ENCODE data around the gene CNTRL.
"Not testable (repeated sequence)": the region's sequence is repeated elsewhere in the genome, so short reads cannot be mapped to it uniquely, and the experiment has no call there.

The CNTRL gene

GRCh38 chr9:121133104-121133816, 58.5 kb downstream of the CNTRL start:
- no peak for DNase-seq

DNA sequence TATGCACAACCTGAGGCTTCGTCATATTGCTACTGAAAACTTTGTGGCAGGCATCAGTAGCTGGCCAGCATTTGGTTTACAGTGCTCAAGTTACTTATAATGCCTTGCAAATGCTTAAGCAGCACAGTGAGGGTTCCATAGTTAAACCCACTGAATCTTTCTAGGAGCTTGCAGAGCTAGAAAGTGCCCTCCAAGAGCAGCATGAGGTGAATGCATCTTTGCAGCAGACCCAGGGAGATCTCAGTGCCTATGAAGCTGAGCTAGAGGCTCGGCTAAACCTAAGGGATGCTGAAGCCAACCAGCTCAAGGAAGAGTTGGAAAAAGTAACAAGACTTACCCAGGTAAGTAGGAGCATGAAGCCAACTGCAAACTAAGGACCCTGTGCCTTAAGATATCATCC, 60.9 kb downstream of the CNTRL start:
- no peak for DNase-seq

GRCh38 chr9:121138561-121138960, 63.8 kb downstream of the CNTRL start:
- no peak for DNase-seq

DNA sequence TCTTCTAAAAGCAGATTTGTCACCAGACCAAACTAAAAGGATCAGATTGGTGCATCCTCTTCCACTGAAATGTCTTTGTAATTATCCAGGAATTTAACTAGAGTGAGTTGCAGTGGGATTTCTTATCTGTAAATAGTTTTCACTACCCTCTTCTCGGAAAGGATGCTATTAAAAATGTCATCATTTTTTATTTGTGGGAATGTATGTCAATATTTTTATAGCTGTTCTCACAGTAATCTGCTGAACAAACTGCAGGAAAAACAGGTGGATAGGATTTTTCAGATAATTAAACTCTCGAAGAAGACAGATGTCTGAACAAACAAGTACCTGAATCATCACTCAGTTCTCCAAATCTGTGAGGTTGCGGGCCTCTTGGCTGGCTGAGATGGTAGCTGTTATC, 64.2 kb downstream of the CNTRL start:
- no peak for DNase-seq

DNA sequence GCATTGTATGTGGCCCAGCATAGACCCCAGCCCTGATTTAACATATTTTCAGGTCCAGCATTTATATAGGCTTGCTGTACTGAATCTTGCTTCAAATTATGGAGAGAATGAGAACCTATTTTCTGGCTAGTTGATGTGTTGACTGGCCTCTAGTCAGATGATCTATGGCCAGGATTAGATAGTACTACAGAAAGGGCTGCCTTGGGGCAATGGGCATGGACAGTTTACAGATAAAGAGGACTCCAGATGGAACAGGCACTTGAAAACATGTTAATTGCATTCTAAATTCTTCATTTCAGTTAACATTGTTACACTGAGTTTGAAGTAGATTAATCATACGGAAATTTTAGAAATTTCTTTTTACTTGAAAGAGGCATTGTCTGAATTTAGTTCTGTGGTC, 65.4 kb downstream of the CNTRL start:
- DNase-seq = no peak

- no peak for DNase-seq
These were observed 66.6 kb downstream of the CNTRL start for GRCh38 chr9:121141306-121141705.

DNA sequence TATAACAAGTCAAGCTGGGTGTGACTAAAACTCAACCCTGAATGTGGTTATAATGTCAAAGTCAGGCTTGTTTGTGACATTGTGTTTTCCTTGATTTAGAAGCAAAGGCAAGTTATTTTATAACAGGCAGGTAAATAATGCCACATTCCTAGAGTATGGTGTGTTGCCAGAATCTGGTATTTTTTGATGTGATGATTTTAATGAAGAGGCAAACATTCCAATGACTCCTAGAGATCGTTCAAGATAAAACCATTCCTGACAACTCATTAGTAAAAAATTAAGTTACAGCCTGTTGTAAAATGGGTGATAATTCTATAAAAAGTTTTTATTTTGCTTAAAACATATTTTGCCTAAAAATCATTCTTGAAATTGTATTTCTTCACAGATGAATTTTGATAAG, 67.0 kb downstream of the CNTRL start:
- DNase-seq = no peak

DNA sequence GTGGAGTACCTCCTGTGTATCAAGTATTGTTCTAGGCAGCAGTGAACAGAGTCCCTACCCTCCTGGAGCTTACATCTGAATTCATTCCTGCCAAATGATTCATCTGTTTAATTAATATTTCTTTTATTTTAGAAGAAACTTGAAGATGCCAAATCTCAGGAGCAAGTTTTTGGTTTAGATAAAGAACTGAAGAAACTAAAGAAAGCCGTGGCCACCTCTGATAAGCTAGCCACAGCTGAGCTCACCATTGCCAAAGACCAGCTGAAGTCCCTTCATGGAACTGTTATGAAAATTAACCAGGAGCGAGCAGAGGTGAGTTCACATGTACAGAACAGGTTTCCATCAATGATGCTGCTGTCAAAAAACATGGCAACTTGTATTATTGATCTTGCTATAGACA, 69.0 kb downstream of the CNTRL start:
- DNase-seq = no peak

- DNase-seq = no peak
These were observed 69.7 kb downstream of the CNTRL start for GRCh38 chr9:121144482-121144881.

GRCh38 chr9:121150188-121150587, 75.4 kb downstream of the CNTRL start:
- DNase-seq = no peak

DNA sequence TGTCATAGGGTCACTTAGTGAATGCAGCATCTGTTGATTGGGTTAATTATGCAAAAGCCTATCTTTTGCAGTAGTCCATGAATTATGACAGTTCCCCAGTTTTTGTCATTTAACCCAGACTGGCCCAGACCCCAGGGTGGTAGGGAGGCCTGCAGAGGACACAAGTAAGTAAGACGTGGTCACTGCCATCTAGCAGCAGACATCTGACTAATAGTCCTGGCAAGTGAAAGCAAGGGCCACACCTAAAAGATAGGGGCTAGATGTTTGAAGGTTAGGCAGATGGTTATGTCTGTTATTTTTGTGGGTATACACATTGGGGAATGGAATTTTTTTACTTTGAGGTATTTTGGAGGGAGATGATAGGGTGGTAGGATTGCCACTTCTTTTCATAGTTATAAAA, 78.9 kb downstream of the CNTRL start:
- no peak for DNase-seq

- DNase-seq = no peak
These were observed 80.0 kb downstream of the CNTRL start for GRCh38 chr9:121154782-121155181.

DNA sequence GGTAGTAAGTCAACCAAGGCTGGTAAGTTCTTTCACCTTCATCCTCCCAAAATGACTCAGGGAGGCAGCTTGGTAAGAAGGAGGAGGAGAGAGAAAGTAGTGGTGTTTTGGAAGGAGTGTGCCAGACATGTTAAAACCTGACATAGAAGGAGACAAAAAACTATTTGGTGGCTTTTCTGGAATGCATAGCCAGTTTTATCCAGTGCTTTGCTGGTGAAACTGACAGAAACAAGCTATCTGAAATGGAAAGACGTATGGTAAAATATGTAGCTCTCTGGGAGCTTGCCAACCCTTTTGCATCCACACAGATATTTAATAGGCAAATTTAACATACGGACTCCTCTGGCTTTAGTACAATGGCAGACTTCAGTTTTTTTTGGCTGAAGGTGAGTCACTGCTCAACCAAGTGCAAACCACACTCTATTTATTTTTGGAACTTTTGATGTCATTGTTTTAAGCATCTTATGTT, 81.5 kb downstream of the CNTRL start:
- no peak for DNase-seq

DNA sequence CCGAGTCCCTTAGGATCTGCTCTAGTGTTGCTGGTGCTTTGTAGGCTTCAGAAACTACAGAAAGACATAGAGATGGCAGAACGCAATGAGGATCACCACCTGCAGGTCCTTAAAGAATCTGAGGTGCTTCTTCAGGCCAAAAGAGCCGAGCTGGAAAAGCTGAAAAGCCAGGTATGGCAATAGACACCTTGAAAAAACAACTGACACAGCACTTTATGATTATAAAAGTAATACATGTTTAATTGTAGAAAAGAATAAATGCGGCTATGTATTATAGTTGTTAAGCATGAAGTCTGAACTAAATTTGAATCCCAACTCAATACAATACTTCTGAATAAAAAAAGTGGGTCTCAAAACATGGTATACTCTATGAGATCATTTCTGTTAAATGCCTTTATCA, 83.2 kb downstream of the CNTRL start:
- no peak for DNase-seq

- DNase-seq = no peak
These were observed 85.3 kb downstream of the CNTRL start for GRCh38 chr9:121160025-121160424.

- DNase-seq = no peak
These were observed 93.3 kb downstream of the CNTRL start for GRCh38 chr9:121168052-121168451.

DNA sequence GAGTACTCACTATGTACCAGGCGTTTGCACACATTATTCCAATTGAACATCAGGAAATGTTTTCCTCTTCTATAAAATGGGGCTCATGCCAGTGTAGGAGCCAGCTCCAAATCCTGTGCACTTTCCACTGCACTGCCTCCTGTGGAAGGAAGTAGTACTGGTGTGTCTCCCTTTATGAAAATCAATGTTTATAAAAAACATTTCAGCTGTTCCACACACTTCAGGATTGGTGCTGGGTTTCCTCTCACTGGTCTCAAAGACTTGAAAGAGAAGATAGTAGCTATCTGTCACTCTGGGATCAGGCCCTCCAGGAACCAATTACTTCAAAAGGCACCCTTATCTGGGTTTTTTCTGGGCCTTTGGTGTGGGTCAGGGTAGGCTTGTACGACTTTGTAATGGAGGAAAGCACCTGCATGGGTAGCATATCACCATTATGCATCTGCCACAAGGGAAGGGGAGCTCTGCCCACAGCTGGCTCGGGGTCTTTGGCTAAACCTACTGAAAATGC, 94.4 kb downstream of the CNTRL start:
- no peak for DNase-seq

GRCh38 chr9:121171236-121171635, 96.5 kb downstream of the CNTRL start:
- DNase-seq = no peak

- DNase-seq = no peak
These were observed 98.2 kb downstream of the CNTRL start for GRCh38 chr9:121172726-121173487.

GRCh38 chr9:121173501-121173900, 98.7 kb downstream of the CNTRL start:
- no peak for DNase-seq

GRCh38 chr9:121178676-121179372, 104.1 kb downstream of the CNTRL start:
- DNase-seq = no peak

DNA sequence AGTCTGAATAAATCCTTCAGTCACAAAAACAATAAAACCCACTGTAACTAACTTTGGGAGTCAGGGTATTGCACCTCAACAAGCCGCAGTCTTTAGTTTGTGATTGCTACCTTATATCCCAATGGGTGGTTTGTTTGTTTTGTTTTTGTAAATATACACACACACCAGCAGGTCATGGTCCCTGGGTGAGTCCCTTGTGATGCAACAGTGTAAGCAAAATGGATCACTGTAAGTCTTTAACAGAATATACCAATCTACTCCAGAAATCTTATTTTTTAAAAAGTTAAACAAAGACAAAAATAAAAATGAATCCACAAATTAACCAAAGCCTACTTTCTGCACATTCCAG, 104.6 kb downstream of the CNTRL start:
- not testable (repeated sequence) for DNase-seq

DNA sequence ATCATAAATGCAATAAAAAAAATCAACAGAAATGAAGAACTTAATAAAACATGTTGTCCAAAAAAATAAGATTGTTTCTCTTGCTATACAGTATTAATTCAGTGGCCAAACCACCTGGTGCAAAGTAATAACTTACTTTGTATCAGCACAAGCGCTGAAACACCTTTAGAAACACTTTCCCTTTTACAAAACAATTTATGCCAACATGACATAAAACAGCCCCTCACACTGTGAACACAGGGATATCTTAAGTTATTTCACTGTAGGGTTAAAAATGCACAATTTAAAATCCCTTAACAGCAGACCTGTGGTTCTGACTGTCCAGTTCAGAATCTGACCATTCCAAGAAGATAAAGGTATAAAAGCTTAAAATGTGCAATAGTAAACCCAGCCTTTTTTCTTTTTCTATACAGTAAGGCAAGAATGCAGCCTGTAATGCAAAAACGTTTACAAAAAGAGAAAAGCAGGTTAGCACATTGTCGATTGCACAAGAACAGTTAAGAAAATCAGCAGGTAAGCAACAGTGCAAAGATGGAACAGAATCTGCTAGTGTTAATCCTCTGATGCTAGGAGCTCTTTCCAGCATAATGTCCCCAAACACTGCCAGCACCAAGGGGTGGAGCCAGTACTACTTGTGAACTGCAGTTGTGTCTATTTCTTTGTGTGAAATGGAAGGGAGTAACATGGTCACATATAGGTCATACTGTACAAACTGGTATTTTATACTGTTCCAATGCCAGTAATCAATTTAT, 105.4 kb downstream of the CNTRL start:
- DNase-seq = no peak
